H1 (cell line): ENCODE data around the gene SELENOF.

Experiments used
- ATF3 ChIP-seq: IDR thresholded peaks from 2 replicates; pipeline ENCODE4 v1.6.1; 2011; ENCODE audit warnings: low read depth, mild to moderate bottlenecking, low read length; ENCODE audit not compliant: insufficient read depth
- CEBPB ChIP-seq: IDR thresholded peaks from 2 replicates; pipeline ENCODE4 v1.6.1; 2012; ENCODE audit warnings: low read depth, low read length
- CREB1 ChIP-seq: IDR thresholded peaks from 2 replicates; pipeline ENCODE4 v1.6.1; 2012; ENCODE audit warnings: inconsistent platforms
- CTBP2 ChIP-seq: IDR thresholded peaks from 2 replicates; pipeline ENCODE4 v1.7.0; 2011; ENCODE audit warnings: borderline replicate concordance, mild to moderate bottlenecking, moderate library complexity, mixed read lengths, low read length; ENCODE audit not compliant: insufficient read depth, insufficient read length
- EGR1 ChIP-seq: IDR thresholded peaks from 2 replicates; pipeline ENCODE4 v1.6.1; 2011; ENCODE audit warnings: low read depth, low read length, borderline replicate concordance
- EP300 ChIP-seq, 2 experiments: IDR thresholded peaks; 1 replicate in 1 of 2; 2 replicates in 1 of 2; pipeline ENCODE4 v1.6.1; 2011 to 2012; ENCODE audit warnings: low read depth in 2 of 2, low read length in 2 of 2, mild to moderate bottlenecking in 2 of 2, borderline replicate concordance in 1 of 2, inconsistent platforms in 1 of 2, moderate library complexity in 1 of 2
- GABPA ChIP-seq: IDR thresholded peaks from 2 replicates; pipeline ENCODE4 v1.6.1; 2011; ENCODE audit warnings: mild to moderate bottlenecking, low read length, moderate library complexity, borderline replicate concordance; ENCODE audit not compliant: insufficient read depth
- JUN ChIP-seq: IDR thresholded peaks from 2 replicates; pipeline ENCODE4 v1.6.1; 2011; ENCODE audit warnings: low read depth, mild to moderate bottlenecking, improper control_type of control experiment, low read length
- KDM1A ChIP-seq: fragments of 200-600, 300-600 bp; sonication (generic); IDR thresholded peaks from 2 replicates; pipeline ENCODE4 v1.7.1; 2016; ENCODE audit warnings: mild to moderate bottlenecking, low read length, borderline replicate concordance
- POLR2A ChIP-seq, 2 experiments: IDR thresholded peaks; 1 replicate in 1 of 2; 2 replicates in 1 of 2; pipeline ENCODE4 v1.6.1; 2011; ENCODE audit warnings: low read depth in 2 of 2, low read length in 2 of 2, mild to moderate bottlenecking in 2 of 2; ENCODE audit errors: control extremely low read depth in 1 of 2
- POLR2AphosphoS5 ChIP-seq: IDR thresholded peaks from 2 replicates; pipeline ENCODE4 v1.6.1; 2011; ENCODE audit warnings: low read depth, low read length
- RFX5 ChIP-seq: IDR thresholded peaks from 2 replicates; pipeline ENCODE4 v1.6.1; 2011; ENCODE audit warnings: low read depth, low read length, improper control_type of control experiment, borderline replicate concordance
- YY1 ChIP-seq: IDR thresholded peaks from 2 replicates; pipeline ENCODE4 v1.6.1; 2011; ENCODE audit warnings: low read depth, mild to moderate bottlenecking, low read length
- TF ChIP-seq, protein P1 (sequence below), 3 experiments: IDR thresholded peaks; 1 replicate in 2 of 3; 2 replicates in 1 of 3; pipeline versions ENCODE4 v1.5.1 to v1.6.1; 2011; ENCODE audit warnings: low read length in 3 of 3, mild to moderate bottlenecking in 3 of 3, inconsistent platforms in 2 of 3, low read depth in 1 of 3, moderate library complexity in 1 of 3; ENCODE audit not compliant: insufficient read depth in 1 of 3; ENCODE audit errors: control extremely low read depth in 1 of 3

DNA sequence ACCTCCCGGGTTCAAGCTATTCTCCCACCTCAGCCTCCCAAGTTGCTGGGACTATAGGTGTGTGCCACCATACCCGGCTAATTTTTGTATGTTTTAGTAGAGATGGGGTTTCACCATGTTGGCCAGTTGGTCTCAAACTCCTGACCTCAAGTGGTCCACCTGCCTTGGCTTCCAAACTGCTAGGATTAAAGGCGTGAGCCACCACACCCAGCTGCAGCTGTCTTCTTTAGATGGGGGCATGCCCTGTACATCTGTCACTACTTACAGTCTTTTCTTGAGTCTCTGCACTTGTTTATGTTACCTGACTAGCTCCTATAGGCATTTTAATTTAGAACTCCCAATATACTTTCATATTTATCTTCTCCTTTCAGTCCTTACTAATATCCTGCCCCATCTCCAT is 64.2 kb downstream of the SELENOF start:
- TF ChIP-seq POLR2AphosphoS5 (no peak), ATF3 (no peak), KDM1A (no peak), POLR2A (IDR thresholded peaks at IDR 0.05; ENCODE audit: control extremely low read depth in 1 of 2, low read depth in 2 of 2, low read length in 2 of 2) (no peak), YY1 (no peak), RFX5 (no peak), EGR1 (no peak), CEBPB (no peak), JUN (no peak), EP300 (IDR thresholded peaks at IDR 0.05; ENCODE audit: borderline replicate concordance in 1 of 2, low read depth in 2 of 2, low read length in 2 of 2) (no peak), GABPA (no peak), CREB1 (no peak), CTBP2 (no peak)
- TF ChIP-seq, protein P1, sequence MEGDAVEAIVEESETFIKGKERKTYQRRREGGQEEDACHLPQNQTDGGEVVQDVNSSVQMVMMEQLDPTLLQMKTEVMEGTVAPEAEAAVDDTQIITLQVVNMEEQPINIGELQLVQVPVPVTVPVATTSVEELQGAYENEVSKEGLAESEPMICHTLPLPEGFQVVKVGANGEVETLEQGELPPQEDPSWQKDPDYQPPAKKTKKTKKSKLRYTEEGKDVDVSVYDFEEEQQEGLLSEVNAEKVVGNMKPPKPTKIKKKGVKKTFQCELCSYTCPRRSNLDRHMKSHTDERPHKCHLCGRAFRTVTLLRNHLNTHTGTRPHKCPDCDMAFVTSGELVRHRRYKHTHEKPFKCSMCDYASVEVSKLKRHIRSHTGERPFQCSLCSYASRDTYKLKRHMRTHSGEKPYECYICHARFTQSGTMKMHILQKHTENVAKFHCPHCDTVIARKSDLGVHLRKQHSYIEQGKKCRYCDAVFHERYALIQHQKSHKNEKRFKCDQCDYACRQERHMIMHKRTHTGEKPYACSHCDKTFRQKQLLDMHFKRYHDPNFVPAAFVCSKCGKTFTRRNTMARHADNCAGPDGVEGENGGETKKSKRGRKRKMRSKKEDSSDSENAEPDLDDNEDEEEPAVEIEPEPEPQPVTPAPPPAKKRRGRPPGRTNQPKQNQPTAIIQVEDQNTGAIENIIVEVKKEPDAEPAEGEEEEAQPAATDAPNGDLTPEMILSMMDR (IDR thresholded peaks at IDR 0.05; ENCODE audit: control extremely low read depth in 1 of 3, insufficient read depth in 1 of 3, low read depth in 1 of 3, low read length in 3 of 3) = no peak
